ACC112 (cell line): Measurements from ENCODE around the gene F8.
"Not testable (repeated sequence)": the region's sequence is repeated elsewhere in the genome, so short reads cannot be mapped to it uniquely, and the experiment has no call there.

Experiments used
- H2AFZ ChIP-seq: fragments of 200-600 bp; sonication (generic); one replicate; pipeline ENCODE4 v1.6.0; 2017; ENCODE audit warnings: antibody characterized with exemption, low read length; ENCODE audit not compliant: unreplicated experiment
- H3K27ac ChIP-seq: fragments of 200-600 bp; sonication (generic); 2 replicates; pipeline ENCODE4 v1.5.1; 2014; ENCODE audit warnings: low read depth, mild to moderate bottlenecking, antibody characterized with exemption, low read length, moderate library complexity
- H3K27me3 ChIP-seq: fragments of 200-600 bp; sonication (generic); 2 replicates; pipeline ENCODE4 v1.6.1; 2014; ENCODE audit warnings: mild to moderate bottlenecking, antibody characterized with exemption, low read length, moderate library complexity, mixed read lengths; ENCODE audit not compliant: insufficient read depth
- H3K36me3 ChIP-seq: fragments of 200-600 bp; sonication (generic); 2 replicates; pipeline ENCODE4 v1.6.1; 2016; ENCODE audit warnings: mild to moderate bottlenecking, antibody characterized with exemption, low read length, moderate library complexity, mixed read lengths; ENCODE audit not compliant: insufficient read depth
- H3K4me1 ChIP-seq: fragments of 200-600 bp; sonication (generic); one replicate; pipeline ENCODE4 v1.6.1; 2016; ENCODE audit warnings: low read length, mixed read lengths; ENCODE audit not compliant: insufficient read depth, unreplicated experiment, control insufficient read depth
- H3K4me3 ChIP-seq: fragments of 200-600 bp; sonication (generic); 2 replicates; pipeline ENCODE4 v1.5.1; 2014; ENCODE audit warnings: mild to moderate bottlenecking, low read depth, low read length
- H3K79me2 ChIP-seq: fragments of 200-600 bp; sonication (generic); one replicate; pipeline ENCODE4 v1.6.0; 2016; ENCODE audit warnings: low read length; ENCODE audit not compliant: control insufficient read depth, unreplicated experiment, insufficient read depth

The F8 gene

GRCh38 chrX:155031657-155032056 lies 9.1 kb upstream of the F8 start:
- Histone ChIP-seq H3K79me2 (peaks cover 19% of the 10 kb centered on the region), H3K27ac (no peak overlapping the region), H2AFZ (no peak overlapping the region), H3K4me1 (peaks cover 10% of the 10 kb centered on the region), H3K4me3 (no peak overlapping the region), H3K27me3 (no peaks in the 10 kb centered on the region), H3K36me3 (peaks cover 9% of the 10 kb centered on the region)

GRCh38 chrX:155028877-155029291 lies 6.4 kb upstream of the F8 start:
- Histone ChIP-seq H2AFZ (no peak overlapping the region), H3K36me3 (no peaks in the 10 kb centered on the region), H3K4me3 (no peak overlapping the region), H3K79me2 (peaks cover 19% of the 10 kb centered on the region), H3K4me1 (peaks cover 10% of the 10 kb centered on the region), H3K27me3 (no peaks in the 10 kb centered on the region), H3K27ac (peak overlapping the region; percentile 100)

- peaks cover 19% of the 10 kb centered on the region for H3K79me2 ChIP-seq
- H3K4me3 ChIP-seq: peak overlapping the region; percentile 92
- no peaks in the 10 kb centered on the region for H3K27me3 ChIP-seq
- H3K27ac ChIP-seq: peak overlapping the region; percentile 100
- no peak overlapping the region for H2AFZ ChIP-seq
- peaks cover 10% of the 10 kb centered on the region for H3K4me1 ChIP-seq
- H3K36me3 ChIP-seq: no peaks in the 10 kb centered on the region
These were observed 5.6 kb upstream of the F8 start for GRCh38 chrX:155028129-155028528.

- Histone ChIP-seq H3K4me1 (peaks cover 10% of the 10 kb centered on the region), H2AFZ (no peak overlapping the region), H3K36me3 (no peaks in the 10 kb centered on the region), H3K27ac (peak overlapping the region; percentile 100), H3K27me3 (no peaks in the 10 kb centered on the region), H3K79me2 (peaks cover 19% of the 10 kb centered on the region), H3K4me3 (peak overlapping the region; percentile 92)
These were observed 5.1 kb upstream of the F8 start for GRCh38 chrX:155027509-155028066.

GRCh38 chrX:155026727-155027508 lies 4.4 kb upstream of the F8 start, which contains the start of gene FUNDC2:
FUNDC2 (plus strand) TSS chrX:155026844; CDS start chrX:155026939, 95 bp downstream.
- no peaks in the 10 kb centered on the region for H3K27me3 ChIP-seq
- peak within 1 kb of the TSS; percentile 100 for H3K27ac ChIP-seq
- peaks cover 19% of the 10 kb centered on the region for H3K79me2 ChIP-seq
- H3K4me3 ChIP-seq: peak within 1 kb of the TSS; percentile 92
- H3K4me1 ChIP-seq: peaks cover 10% of the 10 kb centered on the region
- H3K36me3 ChIP-seq: no peaks in the 10 kb centered on the region
- H2AFZ ChIP-seq: peak within 1 kb of the TSS; percentile 50

- Histone ChIP-seq H3K36me3 (no peaks in the 10 kb centered on the region), H3K4me1 (peaks cover 10% of the 10 kb centered on the region), H2AFZ (no peak overlapping the region), H3K4me3 (peak overlapping the region; percentile 92), H3K27me3 (no peaks in the 10 kb centered on the region), H3K27ac (peak overlapping the region; percentile 100), H3K79me2 (peaks cover 15% of the 10 kb centered on the region)
These were observed 3.9 kb upstream of the F8 start for GRCh38 chrX:155026420-155026726.

- Histone ChIP-seq H3K4me1 (peaks cover 10% of the 10 kb centered on the region), H3K36me3 (no peaks in the 10 kb centered on the region)
These were observed 1.6 kb upstream of the F8 start for GRCh38 chrX:155023907-155024833.

GRCh38 chrX:155020591-155020990 lies 1.9 kb downstream of the F8 start:
- no peak overlapping the region for H2AFZ ChIP-seq
- H3K36me3 ChIP-seq: no peaks in the 10 kb centered on the region
- no peaks in the 10 kb centered on the region for H3K27me3 ChIP-seq
- H3K4me3 ChIP-seq: no peak overlapping the region
- H3K4me1 ChIP-seq: no peaks in the 10 kb centered on the region
- no peaks in the 10 kb centered on the region for H3K79me2 ChIP-seq
- no peak overlapping the region for H3K27ac ChIP-seq

More at GRCh38 chrX:155023907-155024833, 1.6 kb upstream of the F8 start:
- Histone ChIP-seq H3K27ac (no peak overlapping the region), H3K79me2 (peaks cover 11% of the 10 kb centered on the region), H3K4me3 (no peak overlapping the region), H3K27me3 (no peaks in the 10 kb centered on the region), H2AFZ (no peak overlapping the region)

GRCh38 chrX:155009994-155010472 lies 12.5 kb downstream of the F8 start:
- no peak overlapping the region for H3K27ac ChIP-seq
- no peaks in the 10 kb centered on the region for H3K4me1 ChIP-seq

GRCh38 chrX:155008578-155008977 lies 13.9 kb downstream of the F8 start:
- H3K4me3 ChIP-seq, H3K4me1 ChIP-seq, H3K27ac ChIP-seq, H3K27me3 ChIP-seq, H3K36me3 ChIP-seq, H2AFZ ChIP-seq, H3K79me2 ChIP-seq: not testable (repeated sequence)

More at GRCh38 chrX:155009994-155010472, 12.5 kb downstream of the F8 start:
- H3K36me3 ChIP-seq: no peaks in the 10 kb centered on the region
- H3K79me2 ChIP-seq: no peaks in the 10 kb centered on the region
- H3K27me3 ChIP-seq: no peaks in the 10 kb centered on the region
- H2AFZ ChIP-seq: no peak overlapping the region
- H3K4me3 ChIP-seq: no peak overlapping the region
